SK-N-DZ (cell line): ENCODE data around the gene ITGA6.
"Not testable (repeated sequence)": the region's sequence is repeated elsewhere in the genome, so short reads cannot be mapped to it uniquely, and the experiment has no call there.

Experiments
- DNase-seq: peaks from one replicate; pipeline ENCODE4 v3.0.0-alpha.2; 2015; ENCODE audit warnings: low spot score

ITGA6 gene

DNA sequence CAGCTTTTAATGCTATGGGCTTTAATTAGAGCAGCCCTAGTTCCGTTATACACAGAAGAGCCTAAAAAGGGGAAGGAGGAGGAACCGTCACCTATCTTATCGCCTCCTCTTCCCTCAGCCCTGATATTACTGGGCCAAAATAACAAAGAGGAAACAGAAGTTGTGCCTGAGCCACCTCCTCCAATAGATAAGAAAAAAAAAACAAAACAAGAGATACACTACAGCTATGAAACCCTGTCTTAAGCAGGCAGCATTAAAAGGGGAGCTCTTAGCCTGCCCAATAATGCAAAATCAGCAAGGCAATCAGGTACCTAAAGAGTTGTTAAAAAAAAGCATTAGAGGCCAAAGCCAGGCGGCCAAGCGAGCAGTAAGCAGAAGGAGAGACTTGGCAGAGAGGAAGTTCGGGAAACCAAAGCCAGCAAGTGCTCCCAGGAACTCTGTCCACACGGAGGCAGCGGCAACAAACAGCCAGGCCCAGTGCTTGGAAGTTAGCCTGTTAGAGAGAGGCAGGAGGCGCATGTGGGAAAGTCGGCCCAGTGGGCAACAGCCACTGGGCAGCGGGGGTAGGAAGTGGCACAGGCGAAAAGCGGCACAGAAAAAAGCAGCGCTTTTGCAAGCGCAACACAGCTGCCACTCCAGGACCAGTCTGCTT, 86.7 kb downstream of the ITGA6 start:
- no peak for DNase-seq

GRCh38 chr2:172516299-172516698, 88.9 kb downstream of the ITGA6 start:
- DNase-seq = no peak

- no peak for DNase-seq
Observed at GRCh38 chr2:172518995-172519394, 91.6 kb downstream of the ITGA6 start.

DNA sequence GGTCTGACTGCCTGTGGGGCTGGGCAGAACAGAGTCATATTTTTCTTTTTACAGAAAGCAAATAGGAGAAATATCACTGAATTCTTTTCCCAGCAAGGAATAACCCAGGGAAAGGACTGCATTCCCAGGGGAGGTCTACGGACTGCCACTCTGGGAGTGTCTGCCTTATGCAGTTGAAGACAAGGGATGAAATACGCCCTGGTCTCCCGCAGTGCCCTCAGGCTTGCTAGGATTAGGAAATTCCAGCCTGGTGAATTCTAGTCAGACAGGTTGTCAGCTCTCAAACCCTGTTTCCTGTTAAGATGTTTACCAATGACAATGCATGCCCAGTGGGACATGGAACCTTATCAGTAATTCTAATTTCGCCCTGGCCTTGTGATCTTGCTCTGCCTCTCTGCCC, 98.2 kb downstream of the ITGA6 start:
- DNase-seq = no peak

GRCh38 chr2:172531309-172531708, 103.9 kb downstream of the ITGA6 start:
- no peak for DNase-seq

DNA sequence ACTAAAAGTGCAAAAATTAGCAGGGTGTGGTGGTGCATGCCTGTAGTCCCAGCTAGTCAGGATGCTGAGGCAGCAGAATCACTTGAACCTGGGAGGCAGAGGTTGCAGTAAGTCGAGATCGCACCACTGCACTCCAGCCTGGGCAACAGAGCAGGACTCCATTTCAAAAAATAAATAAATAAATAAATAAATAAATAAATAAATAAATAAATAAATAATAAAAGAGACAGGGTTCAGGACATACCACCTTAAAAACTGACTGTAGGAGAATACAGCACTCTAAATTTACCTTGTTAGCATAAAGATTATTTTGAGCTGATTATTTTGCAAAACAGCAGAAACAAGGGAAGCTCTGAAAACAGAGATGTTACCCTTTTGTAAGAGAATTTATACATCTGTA, 105.1 kb downstream of the ITGA6 start:
- not testable (repeated sequence) for DNase-seq

DNA sequence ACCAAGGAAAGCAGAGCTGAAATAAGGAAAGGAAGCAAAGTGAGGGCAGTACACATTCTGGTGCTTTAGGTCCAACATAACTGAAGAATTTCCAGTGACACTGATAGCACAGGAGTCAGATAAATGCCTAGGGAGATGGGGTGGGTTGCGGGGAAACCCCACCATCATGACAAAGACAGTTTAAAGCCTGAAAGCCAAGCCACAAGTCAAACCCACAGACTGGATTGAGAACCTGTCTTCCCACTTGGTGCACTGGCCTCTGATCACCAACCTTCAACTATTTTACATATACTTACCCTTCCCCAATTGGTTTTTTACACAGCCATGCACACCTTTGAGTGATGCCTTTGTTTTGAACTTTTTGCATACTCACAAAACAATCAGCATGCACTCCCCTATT, 106.3 kb downstream of the ITGA6 start:
- no peak for DNase-seq

DNA sequence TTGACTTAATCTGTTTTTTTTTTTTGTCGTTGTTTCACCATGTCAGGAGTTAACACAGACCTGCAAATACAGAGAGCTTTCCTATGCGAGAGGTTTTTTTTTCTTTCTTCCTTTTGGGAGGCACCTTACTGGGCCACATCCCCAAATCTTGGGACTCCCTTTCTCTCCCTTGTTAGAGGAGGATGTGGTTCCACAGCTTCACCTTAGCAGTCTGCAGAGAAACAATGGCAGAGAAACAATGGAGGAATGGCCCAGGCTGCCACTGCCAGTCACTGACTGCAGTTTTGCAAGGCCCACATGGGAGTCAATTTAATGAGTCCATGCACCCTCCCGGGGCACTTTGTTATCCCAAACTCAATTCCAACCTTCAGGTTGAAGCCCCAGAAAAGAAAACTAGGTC, 107.7 kb downstream of the ITGA6 start:
- no peak for DNase-seq

DNA sequence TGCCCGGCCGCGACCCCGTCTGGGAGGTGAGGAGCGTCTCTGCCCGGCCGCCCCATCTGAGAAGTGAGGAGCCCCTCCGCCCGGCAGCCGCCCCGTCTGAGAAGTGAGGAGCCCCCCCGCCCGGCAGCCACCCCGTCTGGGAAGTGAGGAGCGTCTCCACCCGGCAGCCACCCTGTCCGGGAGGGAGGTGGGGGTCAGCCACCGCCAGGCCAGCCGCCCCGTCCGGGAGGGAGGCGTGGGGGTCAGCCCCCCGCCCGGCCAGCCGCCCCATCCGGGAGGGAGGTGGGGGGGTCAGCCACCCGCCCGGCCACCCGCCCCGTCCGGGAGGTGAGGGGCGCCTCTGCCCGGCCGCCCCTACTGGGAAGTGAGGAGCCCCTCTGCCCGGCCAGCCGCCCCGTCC, 110.5 kb downstream of the ITGA6 start:
- DNase-seq = not testable (repeated sequence)

DNA sequence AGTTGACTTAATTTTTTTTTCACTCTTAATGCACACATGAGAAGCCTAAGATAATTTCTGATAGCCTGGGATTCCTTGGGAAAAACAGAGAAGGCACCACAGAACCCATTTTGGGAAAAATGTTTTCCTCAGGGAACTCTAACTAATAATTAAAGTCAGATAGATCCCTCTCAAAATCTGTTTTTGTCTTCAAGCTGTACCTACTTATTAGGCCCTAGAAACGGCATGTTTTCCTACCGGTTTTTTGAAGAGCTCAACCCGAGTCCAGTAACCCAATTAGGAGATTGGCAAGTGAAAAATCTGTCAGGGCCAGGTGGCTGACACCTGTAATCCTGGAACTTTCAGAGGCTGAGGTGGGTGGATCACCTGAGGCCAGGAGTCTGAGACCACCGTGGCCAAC, 112.4 kb downstream of the ITGA6 start:
- no peak for DNase-seq

DNA sequence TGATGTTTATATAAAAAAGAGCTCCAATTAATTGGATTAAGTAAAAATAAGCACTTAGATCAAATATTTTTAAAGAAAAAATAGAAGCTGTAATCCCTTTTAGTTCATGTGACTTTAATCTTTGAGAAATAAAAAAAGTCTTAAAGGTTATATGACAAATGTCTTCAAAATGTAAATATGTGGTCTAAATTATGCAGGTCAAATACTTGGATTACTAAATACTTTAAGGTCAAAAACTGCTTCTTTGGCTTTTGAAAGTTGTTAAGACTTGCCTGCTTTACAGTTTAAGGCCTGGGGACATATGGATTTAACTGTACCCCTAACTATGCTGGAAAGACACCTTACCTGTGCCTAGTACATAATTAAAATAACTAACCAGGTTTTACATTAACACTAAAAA, 113.0 kb downstream of the ITGA6 start:
- no peak for DNase-seq

DNA sequence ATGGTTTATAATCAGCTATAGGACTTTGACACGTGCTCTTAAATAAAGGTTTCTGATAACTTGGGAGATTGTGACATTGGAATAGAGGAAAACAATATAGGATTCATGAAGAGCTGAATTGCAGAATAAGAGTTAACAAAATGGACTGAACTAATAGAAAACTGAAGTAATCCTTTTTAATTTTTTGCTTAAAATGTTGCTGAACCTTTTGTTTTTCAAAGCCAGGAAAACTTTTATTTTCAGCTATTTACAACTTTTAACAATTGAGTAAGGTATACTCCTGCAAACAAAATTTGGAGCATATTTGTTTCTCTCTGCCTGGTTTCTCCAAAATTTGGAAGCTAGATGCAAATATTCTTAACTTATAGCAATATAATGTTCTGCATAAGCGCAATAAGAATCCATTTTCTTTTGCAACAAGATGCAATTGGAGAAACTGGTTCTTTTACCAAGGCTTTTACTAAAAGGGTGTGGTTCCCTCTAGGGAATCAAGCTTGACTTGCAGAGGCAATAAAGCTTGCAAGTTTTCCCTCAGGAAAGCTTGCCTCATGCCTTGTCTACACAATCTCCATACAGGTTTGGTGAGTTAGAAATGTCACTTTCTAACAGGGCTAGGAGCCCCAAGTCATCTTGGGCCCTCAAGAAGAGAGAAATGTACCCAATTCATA, 118.2 kb downstream of the ITGA6 start:
- DNase-seq = no peak

DNA sequence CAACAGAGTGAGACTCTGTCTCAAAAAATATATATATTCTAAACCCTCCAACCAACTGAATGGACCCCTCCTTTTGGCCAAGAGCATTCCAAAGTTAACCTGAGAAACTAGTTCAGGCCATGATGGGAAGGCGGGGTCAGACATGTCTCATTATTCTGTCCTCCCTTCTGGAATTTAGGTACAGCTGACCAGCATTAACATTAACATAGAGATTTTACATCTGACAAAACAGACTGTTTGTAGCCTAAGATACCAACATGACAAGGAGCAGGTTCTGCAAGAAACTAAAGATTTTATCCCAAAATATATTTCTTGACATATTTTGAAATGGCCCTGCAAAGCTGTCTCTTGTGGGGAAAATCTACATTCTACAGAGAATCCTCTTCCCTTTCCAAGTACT, 121.7 kb downstream of the ITGA6 start:
- DNase-seq = no peak

DNA sequence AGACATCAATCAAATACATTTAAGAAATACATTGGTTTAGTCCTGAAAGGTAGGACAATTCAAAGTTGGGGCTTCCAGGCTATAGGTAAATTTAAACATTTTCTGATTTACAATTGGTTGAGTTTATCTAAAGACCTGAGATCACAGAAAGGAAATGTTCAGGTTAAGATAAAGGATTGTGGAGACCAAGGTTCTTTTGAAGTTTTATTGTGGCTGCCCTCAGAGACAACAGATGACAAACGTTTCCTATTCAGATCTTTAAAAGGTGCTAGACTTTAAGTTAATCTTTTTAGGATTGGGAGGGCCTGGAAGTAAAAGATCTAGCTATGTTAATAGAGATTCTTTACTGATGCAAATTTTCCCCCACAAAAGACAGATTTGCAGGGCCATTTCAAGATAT, 122.4 kb downstream of the ITGA6 start:
- DNase-seq = not testable (repeated sequence)

DNA sequence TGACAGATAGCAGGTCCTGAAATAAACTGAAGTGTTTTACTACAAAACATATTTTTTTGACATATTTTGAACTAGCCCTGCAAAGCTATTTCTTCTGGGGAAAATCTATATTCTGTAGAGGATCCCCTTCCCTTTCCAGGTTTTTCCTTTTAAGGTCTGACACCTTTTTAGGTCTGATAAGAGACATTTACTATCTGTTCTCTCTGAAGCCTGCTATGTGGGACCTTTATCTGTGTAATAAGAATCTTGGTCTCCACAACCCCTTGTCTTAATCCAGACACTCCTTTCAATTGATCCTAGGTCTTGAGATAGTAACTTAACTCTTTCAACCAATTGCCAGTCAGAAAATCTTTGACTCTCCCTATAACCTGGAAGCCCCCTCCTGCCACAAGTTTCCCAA, 123.0 kb downstream of the ITGA6 start:
- no peak for DNase-seq

DNA sequence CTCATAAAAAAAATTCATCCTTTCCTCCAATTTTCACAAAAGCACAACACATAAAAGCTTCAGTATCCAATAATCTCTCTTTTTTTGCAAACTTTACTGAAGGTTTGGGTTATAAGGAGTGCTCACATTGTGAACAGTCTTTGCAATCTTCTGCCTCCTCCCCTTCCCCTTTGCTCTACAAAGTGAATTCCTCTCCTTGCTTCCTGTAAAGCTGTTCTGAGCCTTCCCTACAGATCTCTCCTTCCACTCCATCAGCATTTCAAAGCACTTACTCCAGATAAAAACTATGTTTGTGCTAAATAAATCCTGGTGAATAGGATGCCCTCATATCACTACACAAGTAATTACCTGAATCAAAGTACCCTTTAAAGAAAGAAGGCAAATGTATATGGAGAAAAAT, 123.9 kb downstream of the ITGA6 start:
- no peak for DNase-seq

DNA sequence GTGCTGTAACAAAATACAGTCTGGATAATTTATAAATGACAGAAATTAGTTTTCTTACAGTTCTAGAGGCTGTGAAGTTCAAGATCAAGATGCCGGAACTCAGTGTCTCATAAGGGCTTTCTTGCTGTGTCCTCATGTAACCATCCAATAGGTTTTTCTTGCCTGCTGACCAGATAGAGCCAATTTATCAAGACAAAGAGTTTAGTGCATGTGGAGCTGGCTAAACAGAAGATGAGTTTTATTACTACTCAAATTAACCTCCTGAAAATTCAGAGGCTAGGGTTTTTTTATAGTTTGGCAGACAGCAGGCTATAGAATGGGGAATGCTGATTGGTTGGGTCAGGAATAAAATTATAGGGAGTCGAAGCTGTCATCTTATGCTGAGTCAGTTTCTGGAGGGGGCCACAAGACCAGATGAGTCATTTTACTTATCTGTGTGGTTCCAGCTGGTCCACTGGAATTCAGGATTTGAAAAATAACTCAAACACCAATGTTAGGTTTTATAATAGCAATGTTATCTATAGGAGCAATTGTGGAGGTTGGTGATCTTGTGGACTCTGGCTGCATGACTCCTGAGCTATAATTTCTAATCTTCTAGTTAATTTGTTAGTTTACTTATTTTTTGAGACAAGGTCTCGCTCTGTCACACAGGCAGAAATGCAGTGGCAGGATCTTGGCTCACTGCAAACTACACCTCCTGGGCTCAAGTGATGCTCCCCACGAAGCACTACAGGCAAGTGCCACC, 125.3 kb downstream of the ITGA6 start:
- no peak for DNase-seq

- no peak for DNase-seq
Observed at GRCh38 chr2:172554352-172555271, 127.2 kb downstream of the ITGA6 start.

DNA sequence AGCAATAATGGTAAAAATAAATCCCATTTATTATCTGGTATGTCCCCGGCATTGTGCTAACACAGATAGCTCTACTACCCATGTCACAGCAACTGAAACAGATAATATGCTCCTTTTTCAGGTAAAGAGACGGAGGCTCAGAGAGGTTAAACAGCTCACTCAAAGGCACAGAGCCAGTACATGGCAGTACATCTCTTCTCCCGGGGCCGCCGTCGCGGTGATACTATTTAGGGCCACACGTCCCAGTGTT, 127.8 kb downstream of the ITGA6 start:
- DNase-seq = no peak
